Endothelial cell of umbilical vein (primary cell): ENCODE data around the gene RSRC2. TPM values are rescaled to one million over a fixed set of nuclear protein-coding genes. Genes with fewer than 3 reads are reported as not detected.

Experiments used
- BruUV-seq: library from RNA; stranded (reverse); fragments of 400-500 nt; replicated peaks from 2 replicates; lab custom pipeline; 2021; lab: Mats Ljungman, UMichigan
- CTCF ChIA-PET: fragments of 300-600, 350-600 bp; sonication (Branson Sonifier 250); formaldehyde crosslinking; loops from one replicate; lab custom pipeline; 2021; ENCODE audit warnings: antibody characterized with exemption, inconsistent platforms; lab: Charles Lee
- POLR2A ChIA-PET: fragments of 300-600, 350-600 bp; sonication (Branson Sonifier 250); formaldehyde crosslinking; loops from one replicate; lab custom pipeline; 2021; ENCODE audit warnings: antibody characterized with exemption, inconsistent platforms; lab: Charles Lee
- DNase-seq: peaks from one replicate; pipeline ENCODE4 v3.0.0-alpha.2; 2011; ENCODE audit warnings: low read depth, low spot score
- FAIRE-seq: peaks from 2 replicates; lab custom pipeline; 2011; peaks lifted over from hg19 to GRCh38; lab: Jason Lieb, UNC
- H2AFZ ChIP-seq: 2 replicates; pipeline ENCODE4 v1.6.0; 2012; ENCODE audit warnings: low read depth, low read length, control low read depth, inconsistent platforms
- H3K27ac ChIP-seq: 2 replicates; pipeline ENCODE4 v1.5.1; 2011; ENCODE audit warnings: low read depth, mild to moderate bottlenecking, control low read depth, low read length, moderate library complexity; ENCODE audit not compliant: insufficient read depth
- H3K27me3 ChIP-seq, 2 experiments: 2 replicates each; pipeline versions ENCODE4 v1.6.0 to v1.6.1; 2011; ENCODE audit warnings: low read length in 2 of 2, mixed read lengths in 1 of 2; ENCODE audit not compliant: control insufficient read depth in 2 of 2, insufficient read depth in 2 of 2
- H3K36me3 ChIP-seq, 2 experiments: 2 replicates in 1 of 2; 3 replicates in 1 of 2; pipeline ENCODE4 v1.5.1; 2011; ENCODE audit warnings: low read length in 2 of 2, mild to moderate bottlenecking in 1 of 2, moderate library complexity in 1 of 2; ENCODE audit not compliant: control insufficient read depth in 2 of 2, insufficient read depth in 2 of 2; ENCODE audit errors: extremely low read depth in 1 of 2
- H3K4me1 ChIP-seq: 3 replicates; pipeline ENCODE4 v1.5.1; 2011; ENCODE audit warnings: mild to moderate bottlenecking, low read length; ENCODE audit not compliant: control insufficient read depth, insufficient read depth; ENCODE audit errors: extremely low read depth
- H3K4me2 ChIP-seq: 2 replicates; pipeline ENCODE4 v1.6.1; 2011; ENCODE audit warnings: low read length, control low read depth, mixed read lengths; ENCODE audit not compliant: insufficient read depth
- H3K4me3 ChIP-seq, 3 experiments: fragments of 200-600 bp in 1 of 3; sonication (generic), shearing (Covaris generic) in 1 of 3; replicated peaks in 1 of 3; 2 replicates each; pipeline ENCODE4 v1.5.1; 2011 to 2016; ENCODE audit warnings: control low read depth in 3 of 3, low read length in 3 of 3, mild to moderate bottlenecking in 2 of 3, inconsistent platforms in 1 of 3, low read depth in 1 of 3, moderate library complexity in 1 of 3; ENCODE audit not compliant: insufficient read depth in 1 of 3
- H3K79me2 ChIP-seq: 2 replicates; pipeline ENCODE4 v1.6.0; 2012; ENCODE audit warnings: low read length, inconsistent platforms; ENCODE audit not compliant: control insufficient read depth, insufficient read depth
- H3K9ac ChIP-seq: replicated peaks from 2 replicates; pipeline ENCODE3; 2011; ENCODE audit warnings: low read length, control low read depth; ENCODE audit not compliant: insufficient read depth; ENCODE audit errors: extremely low read depth
- H3K9me1 ChIP-seq: replicated peaks from 3 replicates; pipeline ENCODE4 v1.6.0; 2011; ENCODE audit warnings: mild to moderate bottlenecking, low read length; ENCODE audit not compliant: control insufficient read depth, insufficient read depth; ENCODE audit errors: extremely low read depth
- H3K9me3 ChIP-seq: replicated peaks from 2 replicates; pipeline ENCODE4 v1.5.1; 2012; ENCODE audit warnings: low read length, inconsistent platforms; ENCODE audit not compliant: control insufficient read depth, insufficient read depth
- H4K20me1 ChIP-seq: replicated peaks from 2 replicates; pipeline ENCODE3; 2011; ENCODE audit warnings: mild to moderate bottlenecking, low read length; ENCODE audit not compliant: control insufficient read depth, insufficient read depth; ENCODE audit errors: extremely low read depth
- CTCF ChIP-seq, 2 donors: IDR thresholded peaks; 1 replicate in 1 of 2; 2 replicates in 1 of 2; pipeline ENCODE4 v1.5.1; 2011; ENCODE audit warnings: low read length in 2 of 2, mild to moderate bottlenecking in 2 of 2, moderate library complexity in 2 of 2, control low read depth in 1 of 2, inconsistent platforms in 1 of 2, low read depth in 1 of 2; ENCODE audit not compliant: insufficient read depth in 1 of 2; ENCODE audit errors: extremely low read depth in 1 of 2
- EZH2 ChIP-seq: IDR thresholded peaks from 2 replicates; pipeline ENCODE4 v1.6.1; 2012; ENCODE audit warnings: borderline replicate concordance, low read depth, mild to moderate bottlenecking, moderate library complexity, low read length, inconsistent platforms; ENCODE audit not compliant: severe bottlenecking
- FOS ChIP-seq: IDR thresholded peaks from 2 replicates; pipeline ENCODE4 v1.6.1; 2011; ENCODE audit warnings: mild to moderate bottlenecking, low read length, moderate library complexity, borderline replicate concordance; ENCODE audit not compliant: insufficient read depth
- GATA2 ChIP-seq: IDR thresholded peaks from 2 replicates; pipeline ENCODE4 v1.7.0; 2011; ENCODE audit warnings: low read depth, mild to moderate bottlenecking, moderate library complexity, mixed read lengths, low read length; ENCODE audit not compliant: insufficient read length, insufficient read depth
- JUN ChIP-seq: IDR thresholded peaks from 2 replicates; pipeline ENCODE4 v1.6.1; 2011; ENCODE audit warnings: borderline replicate concordance, low read depth; ENCODE audit not compliant: insufficient read length, insufficient read depth
- MAX ChIP-seq: IDR thresholded peaks from 2 replicates; pipeline ENCODE4 v1.6.1; 2011; ENCODE audit not compliant: insufficient read depth, insufficient read length
- MYC ChIP-seq: IDR thresholded peaks from one replicate; pipeline ENCODE4 v1.6.1; 2011; ENCODE audit warnings: mild to moderate bottlenecking, low read depth, low read length
- POLR2A ChIP-seq: IDR thresholded peaks from 2 replicates; pipeline ENCODE4 v1.6.1; 2012; ENCODE audit warnings: low read depth, mild to moderate bottlenecking, control low read depth, low read length
- POLR2AphosphoS5 ChIP-seq: IDR thresholded peaks from 2 replicates; pipeline ENCODE4 v1.6.1; 2012; ENCODE audit warnings: low read depth, mild to moderate bottlenecking, control low read depth, low read length, moderate library complexity; ENCODE audit not compliant: insufficient read depth
- dilution Hi-C: fragments of 300-500 bp; cut with MboI; formaldehyde crosslinking; loops from one replicate; pipeline ENCODE4 v1.15.0; 2019; ENCODE audit warnings: low sequenced_read_pairs; ENCODE audit not compliant: extremely low pct_ligation_motif_present
- intact Hi-C: fragments of 100-400 bp; cut with micrococcal nuclease; formaldehyde crosslinking; loops from one replicate; pipeline ENCODE4 v1.10.0; 2022
- polyA plus RNA-seq, 4 experiments: library from polyadenylated mRNA; depleted of rRNA in 3 of 4; stranded (reverse) in 3 of 4; unstranded in 1 of 4; fragments of >200 nt; gene quantifications; 2 replicates each; pipeline versions ENCODE4 v1.2.1 to v1.2.3, GENCODE V29; 2011 to 2012; ENCODE audit warnings: missing spikeins in 1 of 4
- total RNA-seq: library from RNA; stranded (reverse); gene quantifications from 2 replicates; pipeline ENCODE4 v1.2.3, GENCODE V29; 2021

RSRC2 gene
- total and polyA plus RNA-seq, 2 donors (not counting 3 experiments of a cell fraction or from before 2014, with no cell fraction given), result 17.6 to 81.1 TPM

DNA sequence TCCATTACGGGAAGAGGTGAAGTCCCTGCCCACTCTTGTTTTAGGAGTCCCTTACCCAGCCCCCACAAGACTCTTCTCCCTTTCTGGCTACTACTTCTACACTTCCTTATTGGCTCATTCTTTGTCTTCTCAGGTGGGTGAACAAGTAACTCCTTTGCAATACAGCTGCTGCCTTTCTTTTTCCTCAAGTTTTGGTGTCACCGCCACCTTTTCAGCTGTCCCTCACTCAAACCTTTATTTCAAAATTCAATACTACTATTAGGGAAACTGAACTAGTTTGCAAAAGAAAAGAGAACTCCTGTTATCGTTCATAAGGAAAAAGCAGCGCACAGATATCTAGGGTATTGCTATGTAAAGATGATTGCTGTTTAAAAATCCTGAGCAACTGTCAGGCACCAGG lies 6.1 kb downstream of the RSRC2 start:
- no peak for FAIRE-seq
- Histone ChIP-seq H3K9ac (no peak overlapping the region), H3K4me2 (no peak overlapping the region), H3K9me1 (no peaks in the 10 kb centered on the region), H4K20me1 (peaks cover 22% of the 10 kb centered on the region), H3K27ac (no peak overlapping the region), H2AFZ (no peak overlapping the region), H3K79me2 (peaks cover 90% of the 10 kb centered on the region), H3K4me3 (no peak overlapping the region), H3K4me1 (peaks cover 20% of the 10 kb centered on the region), H3K36me3 (peaks cover 32 to 64% of the 10 kb centered on the region in 2 experiments), H3K27me3 (no peaks in the 10 kb centered on the region), H3K9me3 (no peaks in the 10 kb centered on the region)
- intact Hi-C loops (no loop called here), dilution Hi-C loops (no loop called here)
- no TSS peak for BruUV-seq
- no peak for TF ChIP-seq MYC
- no peak for TF ChIP-seq POLR2AphosphoS5
- DNase-seq, result no peak
- POLR2A ChIA-PET, result interaction anchor here (0.9 kb wide), 1 partner anchor 23 kb away, joined by 3 read pairs; no protein-coding TSS in a partner anchor
- CTCF ChIA-PET, result interaction anchor here (1.1 kb wide), 2 partner anchors 20 to 23 kb away, joined by 3 read pairs; partner anchors contain the start of gene ZCCHC8

DNA sequence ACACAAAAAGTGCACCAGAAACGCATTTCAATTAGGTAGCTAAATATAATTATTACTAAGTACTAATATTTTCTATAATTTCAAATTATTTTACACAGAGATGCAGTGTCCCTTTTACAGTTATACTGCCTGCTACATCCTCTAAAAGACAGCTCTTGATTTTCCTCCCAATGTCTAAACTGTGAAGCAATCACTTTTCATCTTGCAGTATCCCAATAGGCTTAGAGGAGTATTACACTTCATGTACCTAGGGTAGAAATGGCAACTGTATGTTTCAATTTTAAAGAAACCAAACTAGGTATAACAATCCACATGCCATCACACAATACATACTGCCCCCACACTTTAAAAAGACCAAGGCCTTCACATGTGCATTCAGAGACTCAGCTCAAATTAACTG lies 7.3 kb downstream of the RSRC2 start:
- H3K27ac ChIP-seq, result no peak overlapping the region
- peaks cover 16% of the 10 kb centered on the region for H3K4me1 ChIP-seq
- TF ChIP-seq CTCF (IDR thresholded peaks at IDR 0.05; ENCODE audit: extremely low read depth in 1 of 2, insufficient read depth in 1 of 2, low read depth in 1 of 2, low read length in 2 of 2), result no peak
- TF ChIP-seq POLR2AphosphoS5, result no peak
- no peak for TF ChIP-seq MYC
- no peak for TF ChIP-seq EZH2
- TF ChIP-seq MAX, result no peak
- TF ChIP-seq GATA2, result no peak
- no peak for TF ChIP-seq POLR2A
- TF ChIP-seq JUN, result no peak
- TF ChIP-seq FOS, result no peak
- no peak overlapping the region for H3K4me3 ChIP-seq
- ChIA-PET CTCF (no interaction called here), POLR2A (interaction anchor here (0.9 kb wide), 1 partner anchor 22 kb away, joined by 3 read pairs; no protein-coding TSS in a partner anchor)
- no peak overlapping the region for H3K4me2 ChIP-seq
- no peaks in the 10 kb centered on the region for H3K27me3 ChIP-seq
- no TSS peak for BruUV-seq
- no peaks in the 10 kb centered on the region for H3K9me3 ChIP-seq
- DNase-seq, result no peak
- H3K9ac ChIP-seq, result no peak overlapping the region
- peaks cover 35 to 70% of the 10 kb centered on the region in 2 experiments for H3K36me3 ChIP-seq
- intact Hi-C loops (no loop called here), dilution Hi-C loops (no loop called here)
- FAIRE-seq, result no peak
- no peaks in the 10 kb centered on the region for H3K9me1 ChIP-seq
- H3K79me2 ChIP-seq, result peaks cover 88% of the 10 kb centered on the region
- H4K20me1 ChIP-seq, result peaks cover 24% of the 10 kb centered on the region
- H2AFZ ChIP-seq, result no peak overlapping the region
